GM21723 (cell line): Measurements from ENCODE around the gene PIP4K2A.

Experiments
- ATAC-seq: cut with Tn5 transposase; IDR thresholded peaks from one replicate; pipeline ENCODE4 v1.9.1; 2021; ENCODE audit warnings: mild to moderate bottlenecking, moderate library complexity; ENCODE audit not compliant: unreplicated experiment

Gene PIP4K2A

GRCh38 chr10:22670788-22671187 is 43.6 kb downstream of the PIP4K2A start:
- no peak for ATAC-seq

- ATAC-seq, result peak; percentile 48
Observed at GRCh38 chr10:22669163-22669711, 45.1 kb downstream of the PIP4K2A start.

GRCh38 chr10:22667093-22667480 is 47.3 kb downstream of the PIP4K2A start:
- ATAC-seq, result no peak

GRCh38 chr10:22666287-22667092 is 47.9 kb downstream of the PIP4K2A start:
- peak; percentile 79 for ATAC-seq

GRCh38 chr10:22665329-22665728 is 49.0 kb downstream of the PIP4K2A start:
- ATAC-seq, result no peak

- no peak for ATAC-seq
Observed at GRCh38 chr10:22662733-22663330, 51.5 kb downstream of the PIP4K2A start.

GRCh38 chr10:22659866-22660265 is 54.5 kb downstream of the PIP4K2A start:
- ATAC-seq, result no peak

- no peak for ATAC-seq
Observed at GRCh38 chr10:22658745-22659410, 55.5 kb downstream of the PIP4K2A start.

GRCh38 chr10:22657566-22658225 is 56.7 kb downstream of the PIP4K2A start:
- no peak for ATAC-seq

GRCh38 chr10:22657024-22657423 is 57.4 kb downstream of the PIP4K2A start:
- ATAC-seq, result no peak

- ATAC-seq, result no peak
Observed at GRCh38 chr10:22656036-22656435, 58.3 kb downstream of the PIP4K2A start.

GRCh38 chr10:22655312-22655981 is 58.9 kb downstream of the PIP4K2A start:
- ATAC-seq, result no peak

- no peak for ATAC-seq
Observed at GRCh38 chr10:22652988-22653481, 61.3 kb downstream of the PIP4K2A start.

GRCh38 chr10:22651276-22651980 is 63.0 kb downstream of the PIP4K2A start:
- ATAC-seq, result peak; percentile 40

- ATAC-seq, result no peak
Observed at GRCh38 chr10:22649994-22650393, 64.4 kb downstream of the PIP4K2A start.

GRCh38 chr10:22649390-22649841 is 65.0 kb downstream of the PIP4K2A start:
- no peak for ATAC-seq

- peak; percentile 38 for ATAC-seq
Observed at GRCh38 chr10:22648547-22648961, 65.8 kb downstream of the PIP4K2A start.

GRCh38 chr10:22647244-22647643 is 67.1 kb downstream of the PIP4K2A start:
- no peak for ATAC-seq

- peak; percentile 69 for ATAC-seq
Observed at GRCh38 chr10:22646388-22646853, 68.0 kb downstream of the PIP4K2A start.
